Measurements from ENCODE around the gene SEMA4D.
"Not testable (repeated sequence)": the region's sequence is repeated elsewhere in the genome, so short reads cannot be mapped to it uniquely, and the experiment has no call there.

The SEMA4D gene

DNA sequence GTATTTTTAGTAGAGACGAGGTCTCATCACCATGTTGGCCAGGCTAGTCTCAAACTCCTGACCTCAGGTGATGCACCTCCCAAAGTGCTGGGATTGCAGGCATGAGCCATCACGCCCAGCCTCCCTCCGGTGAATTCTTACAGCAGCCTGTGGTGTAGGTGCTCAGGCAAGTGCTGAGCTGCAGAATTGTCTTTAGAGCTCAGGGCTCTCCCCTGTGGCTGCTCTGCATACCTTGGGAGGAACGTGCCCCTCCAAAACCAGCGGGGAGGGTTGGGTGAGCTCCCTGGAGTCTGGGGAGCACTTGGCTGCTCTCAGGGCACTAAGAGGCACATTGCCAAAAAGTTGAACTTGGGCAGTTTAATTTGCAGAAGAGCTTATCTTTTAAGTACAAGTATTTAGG lies 150.3 kb downstream of the SEMA4D start:
- DNase-seq = no peak

DNA sequence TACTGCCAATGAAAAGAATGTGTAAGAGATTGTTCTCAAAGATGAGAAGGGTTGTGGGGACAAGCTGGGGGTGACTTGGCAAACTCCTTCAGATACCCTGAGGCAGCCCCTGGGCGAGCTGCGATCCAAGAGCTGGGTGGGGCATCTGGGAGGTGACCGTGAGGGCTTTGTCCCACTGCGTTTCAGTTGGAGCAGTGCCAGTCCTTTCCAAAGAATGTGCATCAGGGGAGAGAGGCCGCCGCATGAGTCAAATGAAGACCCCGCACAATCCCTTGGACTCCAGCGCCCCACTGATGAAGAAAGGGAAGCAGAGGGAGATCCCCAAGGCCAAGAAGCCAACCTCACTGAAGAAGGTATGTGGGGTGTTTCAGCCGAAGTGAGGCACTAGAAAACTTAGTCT lies 151.2 kb downstream of the SEMA4D start:
- DNase-seq = no peak

DNA sequence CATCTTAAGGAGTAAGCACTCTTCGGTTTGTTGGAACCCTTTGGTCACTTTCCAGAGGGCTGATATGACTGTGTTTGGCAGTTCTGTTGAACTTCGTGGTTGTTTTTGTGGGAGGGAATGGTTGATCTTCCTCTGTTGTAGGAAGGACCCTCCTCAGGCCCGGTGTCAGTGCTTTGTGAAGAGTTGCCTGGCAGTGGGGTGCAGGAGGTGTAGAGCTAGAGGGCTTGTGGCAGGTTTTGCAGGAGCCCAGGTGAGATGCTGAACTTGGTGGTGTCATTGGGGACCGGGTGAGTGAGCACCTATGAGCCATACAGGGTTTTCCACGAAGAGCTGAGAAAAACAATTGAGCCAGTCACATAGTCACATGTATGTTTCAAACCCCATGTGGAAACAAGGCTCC lies 152.4 kb downstream of the SEMA4D start:
- no peak for DNase-seq

GRCh38 chr9:89343812-89344211 lies 154.1 kb downstream of the SEMA4D start:
- not testable (repeated sequence) for DNase-seq

DNA sequence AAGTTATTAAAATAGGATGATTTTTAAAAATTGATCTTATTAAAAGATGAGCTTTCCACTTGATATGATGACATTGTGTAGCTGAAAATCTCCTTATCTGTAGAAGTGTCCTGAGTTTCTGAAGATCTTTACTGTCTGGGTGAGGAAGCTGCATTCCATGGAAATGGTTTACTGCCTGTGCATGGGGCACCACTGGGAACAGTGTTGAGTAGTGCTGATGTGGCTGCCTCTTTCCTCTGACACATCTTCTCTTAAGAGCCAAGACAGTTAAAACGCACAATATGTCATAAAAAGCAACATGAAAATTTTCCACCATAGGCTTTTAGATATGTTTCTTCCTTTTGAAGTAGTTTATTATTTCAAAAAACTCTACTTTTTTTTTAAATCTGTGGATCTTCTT lies 155.0 kb downstream of the SEMA4D start:
- no peak for DNase-seq

DNA sequence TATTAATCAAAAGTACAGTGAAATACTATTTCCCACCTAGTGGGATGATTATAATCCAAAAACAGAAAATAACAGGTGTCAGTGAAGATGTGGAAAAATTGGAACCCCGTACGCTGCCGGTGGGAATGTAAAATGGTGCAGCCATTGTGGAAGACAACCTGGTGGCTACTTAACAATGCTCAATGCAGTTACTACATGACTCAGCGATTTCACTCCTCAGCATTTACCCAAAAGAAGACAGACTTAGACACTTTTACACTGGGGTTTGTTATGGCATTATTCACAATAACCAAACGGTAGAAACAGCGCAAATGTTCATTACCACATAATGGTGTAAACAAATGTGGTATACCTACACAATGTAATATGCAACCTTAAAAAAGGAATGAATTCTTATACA lies 155.7 kb downstream of the SEMA4D start:
- no peak for DNase-seq

GRCh38 chr9:89340332-89340731 lies 157.6 kb downstream of the SEMA4D start:
- no peak for DNase-seq

GRCh38 chr9:89339807-89340206 lies 158.1 kb downstream of the SEMA4D start:
- no peak for DNase-seq

DNA sequence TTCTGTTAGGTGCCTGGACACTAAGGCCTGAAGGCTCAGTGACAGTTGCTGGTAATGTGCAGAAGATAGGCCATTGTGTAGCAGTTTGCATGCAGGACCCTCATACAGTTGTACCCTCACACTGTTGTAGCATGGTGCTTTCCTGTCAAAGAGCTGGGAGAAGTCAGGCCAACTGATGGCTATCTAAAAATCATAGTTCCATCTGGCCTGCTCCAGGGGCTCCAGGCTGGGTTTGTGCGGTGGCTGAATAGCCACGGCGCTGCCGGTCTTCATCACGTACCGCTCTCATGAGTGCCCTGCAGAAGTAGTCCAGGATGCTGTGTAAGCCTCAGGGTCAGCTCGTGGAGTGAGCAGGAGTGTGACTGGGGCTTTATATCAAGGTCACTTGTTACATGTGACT lies 167.4 kb downstream of the SEMA4D start:
- no peak for DNase-seq

DNA sequence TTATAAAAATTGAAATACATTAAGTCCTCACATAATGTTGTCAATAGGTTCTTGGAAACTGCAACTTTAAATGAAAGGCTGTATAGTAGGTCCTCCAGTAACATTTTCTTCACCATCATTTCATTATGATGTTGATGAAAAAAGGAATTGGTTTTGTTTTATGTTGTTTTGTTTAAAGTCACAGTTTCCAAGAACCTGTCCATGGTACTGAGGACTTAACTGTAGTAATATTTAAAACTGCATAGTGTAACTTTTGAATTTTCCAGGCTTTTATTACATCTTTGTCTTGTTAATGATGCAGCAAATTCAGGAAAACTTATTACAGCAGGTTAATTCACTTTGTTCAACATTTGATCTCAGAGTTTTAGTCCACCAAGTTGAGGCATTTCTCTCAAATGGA lies 168.0 kb downstream of the SEMA4D start:
- no peak for DNase-seq

DNA sequence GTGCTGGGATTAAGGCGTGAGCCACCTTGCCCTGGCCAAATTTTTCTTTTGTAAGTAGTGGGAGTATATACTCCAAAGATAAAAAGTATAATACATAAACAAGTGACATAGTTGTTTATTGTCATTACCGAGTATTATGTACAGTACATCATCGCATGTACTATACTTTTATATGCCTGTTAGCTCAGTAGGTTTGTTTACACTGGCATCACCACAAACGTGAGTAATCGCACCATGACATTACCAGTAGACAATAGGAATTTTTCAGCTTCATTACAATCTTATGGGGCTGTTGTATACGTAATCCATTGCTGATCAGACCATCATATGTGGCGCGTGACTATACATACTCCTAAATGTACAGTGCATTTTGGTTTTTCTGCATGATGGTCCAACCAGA lies 169.8 kb downstream of the SEMA4D start:
- DNase-seq = no peak

- DNase-seq = no peak
These were observed 172.2 kb downstream of the SEMA4D start for GRCh38 chr9:89325733-89326132.

- DNase-seq = no peak
These were observed 174.5 kb downstream of the SEMA4D start for GRCh38 chr9:89323390-89323789.

DNA sequence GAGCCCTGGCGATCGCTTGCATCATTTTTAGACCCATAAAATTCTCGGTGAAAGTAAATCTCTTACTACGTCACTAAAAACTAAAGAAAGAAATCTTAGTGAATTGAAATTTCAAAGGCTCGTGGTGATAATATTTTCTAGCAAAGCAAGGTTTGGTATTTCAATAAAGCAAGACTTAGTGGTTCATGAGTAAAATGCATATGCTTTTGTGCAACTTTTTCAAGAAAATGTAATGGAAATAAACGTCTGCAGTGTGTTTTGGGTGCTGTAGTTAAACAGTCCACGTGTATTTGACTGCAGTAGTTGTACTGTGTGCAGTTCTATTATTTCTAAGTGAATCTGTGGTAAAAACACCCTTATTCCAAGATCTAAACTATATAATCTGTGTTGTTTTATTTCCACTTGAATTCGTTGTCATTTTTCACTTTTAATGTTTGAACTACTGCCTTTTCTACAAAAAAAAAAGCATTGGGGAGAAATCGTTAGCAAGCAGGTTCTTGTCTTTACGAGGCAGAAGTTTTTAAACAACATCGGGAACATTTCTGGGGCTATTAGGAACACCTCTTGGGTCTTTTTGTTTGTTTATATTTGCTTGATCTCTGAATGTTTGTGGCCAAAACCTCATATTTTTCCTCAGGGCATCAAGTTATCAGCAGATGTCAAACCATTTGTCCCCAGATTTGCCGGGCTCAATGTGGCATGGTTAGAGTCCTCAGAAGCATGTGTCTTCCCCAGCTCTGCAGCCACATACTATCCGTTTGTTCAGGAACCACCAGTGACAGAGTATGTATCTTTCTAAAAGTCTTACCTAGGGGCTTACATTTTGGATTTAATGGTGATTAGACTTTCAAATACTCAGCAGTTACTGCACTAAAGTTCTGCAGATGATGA lies 178.7 kb downstream of the SEMA4D start:
- DNase-seq = no peak

GRCh38 chr9:89318123-89319014 lies 179.5 kb downstream of the SEMA4D start, which contains the start of gene SECISBP2:
Gene SECISBP2, plus strand, starts transcription at chr9:89318500. Its CDS starts 77 bp downstream, at chr9:89318577.
- peak; percentile 91 for DNase-seq

GRCh38 chr9:89317282-89317681 lies 180.6 kb downstream of the SEMA4D start:
- DNase-seq = no peak

GRCh38 chr9:89315482-89315881 lies 182.4 kb downstream of the SEMA4D start:
- no peak for DNase-seq

GRCh38 chr9:89314955-89315354 lies 183.0 kb downstream of the SEMA4D start:
- DNase-seq = no peak

GRCh38 chr9:89313842-89314241 lies 184.1 kb downstream of the SEMA4D start:
- DNase-seq = peak; percentile 21

DNA sequence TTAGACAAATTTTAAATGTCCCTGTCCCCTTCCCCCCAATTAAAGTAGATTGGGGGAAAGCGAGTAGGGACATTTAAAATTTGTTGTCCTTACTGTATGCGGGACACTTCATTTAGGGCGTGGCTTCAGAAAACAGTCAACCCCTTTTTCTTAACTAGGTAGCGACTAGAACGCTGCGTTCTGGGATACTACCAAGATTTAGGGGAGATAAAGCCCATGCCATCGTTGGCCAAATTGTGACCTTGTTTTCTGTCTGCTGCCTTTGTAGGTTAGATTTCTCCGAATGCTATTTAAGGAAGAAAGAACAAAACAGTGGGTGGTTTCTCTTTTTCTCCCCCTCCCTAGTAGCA lies 185.7 kb downstream of the SEMA4D start:
- DNase-seq = no peak

GRCh38 chr9:89311346-89312221 lies 186.3 kb downstream of the SEMA4D start:
- no peak for DNase-seq
